ENCODE measurements around the gene CCDC91. TPM values are rescaled to one million over a fixed set of nuclear protein-coding genes. Genes with fewer than 3 reads are reported as not detected.
"Not testable (repeated sequence)": the region's sequence is repeated elsewhere in the genome, so short reads cannot be mapped to it uniquely, and the experiment has no call there.

Gene CCDC91
- total RNA-seq, 1 donor from 2014 or later = 12.3 TPM

- peaks cover 33% of the 10 kb centered on the region for H3K9me3 Mint-ChIP-seq (ENCODE audit: unreplicated experiment)
- DNase-seq (ENCODE audit: low spot score) = no peak
- H3K4me3 Mint-ChIP-seq (ENCODE audit: unreplicated experiment) = no peak overlapping the region
- no peaks in the 10 kb centered on the region for H3K4me1 Mint-ChIP-seq (ENCODE audit: unreplicated experiment)
- TF ChIP-seq CTCF (IDR thresholded peaks at IDR 0.05; ENCODE audit: unreplicated experiment) = no peak
- H3K36me3 Mint-ChIP-seq (ENCODE audit: low read depth, unreplicated experiment) = peaks cover 48% of the 10 kb centered on the region
- H3K27ac Mint-ChIP-seq (ENCODE audit: unreplicated experiment) = no peak overlapping the region
- no peaks in the 10 kb centered on the region for H3K27me3 Mint-ChIP-seq (ENCODE audit: unreplicated experiment)
These were observed 179.2 kb downstream of the CCDC91 start for GRCh38 chr12:28369483-28369882.

- peaks cover 27% of the 10 kb centered on the region for H3K36me3 Mint-ChIP-seq (ENCODE audit: low read depth, unreplicated experiment)
These were observed 184.3 kb downstream of the CCDC91 start for GRCh38 chr12:28374556-28374955.

GRCh38 chr12:28378736-28379135, 188.5 kb downstream of the CCDC91 start:
- H3K27me3 Mint-ChIP-seq (ENCODE audit: unreplicated experiment) = no peaks in the 10 kb centered on the region
- H3K27ac Mint-ChIP-seq (ENCODE audit: unreplicated experiment) = no peak overlapping the region
- no peak overlapping the region for H3K4me3 Mint-ChIP-seq (ENCODE audit: unreplicated experiment)
- H3K4me1 Mint-ChIP-seq (ENCODE audit: unreplicated experiment) = no peaks in the 10 kb centered on the region
- peaks cover 3% of the 10 kb centered on the region for H3K36me3 Mint-ChIP-seq (ENCODE audit: low read depth, unreplicated experiment)
- DNase-seq (ENCODE audit: low spot score) = no peak
- H3K9me3 Mint-ChIP-seq (ENCODE audit: unreplicated experiment) = no peaks in the 10 kb centered on the region
- no peak for TF ChIP-seq CTCF (IDR thresholded peaks at IDR 0.05; ENCODE audit: unreplicated experiment)

More at GRCh38 chr12:28374556-28374955, 184.3 kb downstream of the CCDC91 start:
- Mint-ChIP-seq H3K27ac (ENCODE audit: unreplicated experiment) (no peak overlapping the region), H3K9me3 (ENCODE audit: unreplicated experiment) (peaks cover 18% of the 10 kb centered on the region), H3K4me3 (ENCODE audit: unreplicated experiment) (no peak overlapping the region), H3K27me3 (ENCODE audit: unreplicated experiment) (no peaks in the 10 kb centered on the region), H3K4me1 (ENCODE audit: unreplicated experiment) (no peaks in the 10 kb centered on the region)
- TF ChIP-seq CTCF (IDR thresholded peaks at IDR 0.05; ENCODE audit: unreplicated experiment) = no peak
- no peak for DNase-seq (ENCODE audit: low spot score)

GRCh38 chr12:28379779-28380178, 189.5 kb downstream of the CCDC91 start:
- not testable (repeated sequence) for H3K27me3 Mint-ChIP-seq (ENCODE audit: unreplicated experiment); H3K4me3 Mint-ChIP-seq (ENCODE audit: unreplicated experiment); H3K9me3 Mint-ChIP-seq (ENCODE audit: unreplicated experiment); DNase-seq (ENCODE audit: low spot score); H3K27ac Mint-ChIP-seq (ENCODE audit: unreplicated experiment); H3K36me3 Mint-ChIP-seq (ENCODE audit: low read depth, unreplicated experiment); H3K4me1 Mint-ChIP-seq (ENCODE audit: unreplicated experiment)

- no peak for DNase-seq (ENCODE audit: low spot score)
- no peaks in the 10 kb centered on the region for H3K9me3 Mint-ChIP-seq (ENCODE audit: unreplicated experiment)
- no peaks in the 10 kb centered on the region for H3K4me1 Mint-ChIP-seq (ENCODE audit: unreplicated experiment)
- no peaks in the 10 kb centered on the region for H3K27me3 Mint-ChIP-seq (ENCODE audit: unreplicated experiment)
- peaks cover 3% of the 10 kb centered on the region for H3K36me3 Mint-ChIP-seq (ENCODE audit: low read depth, unreplicated experiment)
- H3K27ac Mint-ChIP-seq (ENCODE audit: unreplicated experiment) = no peak overlapping the region
- TF ChIP-seq CTCF (IDR thresholded peaks at IDR 0.05; ENCODE audit: unreplicated experiment) = no peak
- H3K4me3 Mint-ChIP-seq (ENCODE audit: unreplicated experiment) = no peak overlapping the region
These were observed 193.1 kb downstream of the CCDC91 start for GRCh38 chr12:28383368-28383767.

- Mint-ChIP-seq H3K4me1 (ENCODE audit: unreplicated experiment) (no peaks in the 10 kb centered on the region), H3K36me3 (ENCODE audit: low read depth, unreplicated experiment) (no peaks in the 10 kb centered on the region), H3K4me3 (ENCODE audit: unreplicated experiment) (no peak overlapping the region), H3K27ac (ENCODE audit: unreplicated experiment) (no peak overlapping the region), H3K27me3 (ENCODE audit: unreplicated experiment) (no peaks in the 10 kb centered on the region), H3K9me3 (ENCODE audit: unreplicated experiment) (no peaks in the 10 kb centered on the region)
- DNase-seq (ENCODE audit: low spot score) = no peak
- TF ChIP-seq CTCF (IDR thresholded peaks at IDR 0.05; ENCODE audit: unreplicated experiment) = no peak
These were observed 198.6 kb downstream of the CCDC91 start for GRCh38 chr12:28388879-28389278.

All from endothelial cell (in vitro differentiated cells).